ENCODE measurements around the gene PLEKHG3.

GRCh38 chr14:64703395-64704142 lies 655 bp upstream of the PLEKHG3 start:
- TF ChIP-seq YY1 (IDR thresholded peaks at IDR 0.05; ENCODE audit: insufficient read depth, insufficient read length) (no peak), SUZ12 (IDR thresholded peaks at IDR 0.05; ENCODE audit: extremely low read depth, insufficient read depth, insufficient read length) (no peak), ZNF274 (IDR thresholded peaks at IDR 0.05; ENCODE audit: low read depth, low read length) (no peak)
